HEK293 (cell line): Measurements from ENCODE around the gene ARHGAP33.

ENCODE experiments used
- CTCF ChIA-PET: fragments of 350-600 bp; formaldehyde crosslinking; extraction: SDS; loops from one replicate; lab custom pipeline; 2021; ENCODE audit warnings: antibody characterized with exemption; lab: Yijun Ruan, JAX
- POLR2A ChIA-PET: fragments of 300-600 bp; formaldehyde crosslinking; extraction: SDS; loops from one replicate; lab custom pipeline; 2020; ENCODE audit warnings: antibody characterized with exemption, inconsistent platforms; lab: Yijun Ruan, JAX
- H3K27ac ChIP-seq: fragments of 200-500 bp; sonication (Bioruptor generic); 2 replicates; pipeline ENCODE4 v1.5.1; 2014; ENCODE audit warnings: low read depth, low read length, control low read depth, inconsistent platforms; ENCODE audit errors: extremely low read depth
- H3K36me3 ChIP-seq, 2 experiments: fragments of 200-500 bp in 1 of 2; sonication (Bioruptor generic) in 1 of 2; 1 replicate in 1 of 2; 2 replicates in 1 of 2; pipeline ENCODE4 v1.5.1; 2014 to 2017; ENCODE audit warnings: inconsistent platforms in 2 of 2, low read length in 2 of 2; ENCODE audit not compliant: control insufficient read depth in 2 of 2, insufficient read depth in 1 of 2
- H3K4me1 ChIP-seq: fragments of 200-500 bp; sonication (Bioruptor generic); 2 replicates; pipeline ENCODE4 v1.5.1; 2014; ENCODE audit warnings: mild to moderate bottlenecking, low read length, inconsistent platforms; ENCODE audit not compliant: control insufficient read depth, insufficient read depth
- H3K4me3 ChIP-seq: 2 replicates; pipeline ENCODE4 v1.5.1; 2011; ENCODE audit warnings: low read depth, mild to moderate bottlenecking, control low read depth, low read length, moderate library complexity
- H3K9me3 ChIP-seq: fragments of 200-500 bp; sonication (Bioruptor generic); 2 replicates; pipeline ENCODE4 v1.5.1; 2014; ENCODE audit warnings: low read depth, low read length, inconsistent platforms; ENCODE audit not compliant: control insufficient read depth, insufficient read depth
- SCRT2 ChIP-seq: fragments of 450-650 bp; formaldehyde crosslinking; IDR thresholded peaks from 2 replicates; pipeline ENCODE4 v1.5.1; 2016; ENCODE audit warnings: missing biosample characterization, missing genetic modification characterization
- SP2 ChIP-seq: fragments of 450-650 bp; formaldehyde crosslinking; IDR thresholded peaks from 2 replicates; pipeline ENCODE4 v1.5.1; 2016; ENCODE audit warnings: missing biosample characterization, missing genetic modification characterization
- ZBTB20 ChIP-seq: fragments of 450-650 bp; formaldehyde crosslinking; IDR thresholded peaks from 2 replicates; pipeline ENCODE4 v1.5.1; 2016; ENCODE audit warnings: missing biosample characterization, missing genetic modification characterization
- ZBTB48 ChIP-seq: fragments of 450-650 bp; formaldehyde crosslinking; IDR thresholded peaks from 2 replicates; pipeline ENCODE4 v1.5.1; 2016; ENCODE audit warnings: missing biosample characterization, missing genetic modification characterization
- ZIC2 ChIP-seq: fragments of 450-650 bp; formaldehyde crosslinking; IDR thresholded peaks from 2 replicates; pipeline ENCODE4 v1.5.1; 2016; ENCODE audit warnings: missing biosample characterization, missing genetic modification characterization
- ZNF157 ChIP-seq: fragments of 450-650 bp; formaldehyde crosslinking; IDR thresholded peaks from 2 replicates; pipeline ENCODE4 v1.5.1; 2016; ENCODE audit warnings: missing biosample characterization, missing genetic modification characterization
- ZNF174 ChIP-seq: fragments of 450-650 bp; formaldehyde crosslinking; IDR thresholded peaks from 2 replicates; pipeline ENCODE4 v1.5.0; 2017; ENCODE audit warnings: missing biosample characterization, mild to moderate bottlenecking, missing genetic modification characterization
- ZNF19 ChIP-seq: fragments of 450-650 bp; formaldehyde crosslinking; IDR thresholded peaks from 2 replicates; pipeline ENCODE4; 2016; ENCODE audit warnings: missing biosample characterization, missing genetic modification characterization, low read depth
- ZNF2 ChIP-seq: fragments of 450-650 bp; formaldehyde crosslinking; IDR thresholded peaks from 2 replicates; pipeline ENCODE4 v1.5.1; 2016; ENCODE audit warnings: missing biosample characterization, missing genetic modification characterization
- ZNF335 ChIP-seq: fragments of 450-650 bp; formaldehyde crosslinking; conservative IDR thresholded peaks from 2 replicates; pipeline ENCODE4 v1.5.1; 2016; ENCODE audit warnings: missing biosample characterization, missing genetic modification characterization
- ZNF416 ChIP-seq: fragments of 450-650 bp; formaldehyde crosslinking; IDR thresholded peaks from 2 replicates; pipeline ENCODE4 v1.5.1; 2016; ENCODE audit warnings: missing biosample characterization, missing genetic modification characterization
- ZNF423 ChIP-seq: fragments of 450-650 bp; formaldehyde crosslinking; IDR thresholded peaks from 2 replicates; pipeline ENCODE4 v1.5.1; 2016; ENCODE audit warnings: missing biosample characterization, missing genetic modification characterization
- ZNF488 ChIP-seq: fragments of 450-650 bp; formaldehyde crosslinking; IDR thresholded peaks from 2 replicates; pipeline ENCODE4 v1.5.1; 2016; ENCODE audit warnings: missing biosample characterization, missing genetic modification characterization
- ZNF560 ChIP-seq: fragments of 450-650 bp; formaldehyde crosslinking; IDR thresholded peaks from 2 replicates; pipeline ENCODE4 v1.5.1; 2017; ENCODE audit warnings: missing biosample characterization, missing genetic modification characterization, borderline replicate concordance
- TF ChIP-seq, protein P1 (sequence below): fragments of 450-650 bp; formaldehyde crosslinking; IDR thresholded peaks from 2 replicates; pipeline ENCODE4 v1.5.1; 2016; ENCODE audit warnings: missing biosample characterization, missing genetic modification characterization
- TF ChIP-seq, protein P2 (sequence below): fragments of 450-650 bp; formaldehyde crosslinking; optimal IDR thresholded peaks from 2 replicates; pipeline ENCODE3; 2016; ENCODE audit warnings: missing biosample characterization, mild to moderate bottlenecking, missing genetic modification characterization
- TF ChIP-seq, protein P3 (sequence below): fragments of 450-650 bp; formaldehyde crosslinking; IDR thresholded peaks from 2 replicates; pipeline ENCODE4 v1.5.0; 2017; ENCODE audit warnings: missing biosample characterization, missing genetic modification characterization, borderline replicate concordance
- TF ChIP-seq, protein P4 (sequence below): fragments of 450-650 bp; formaldehyde crosslinking; conservative IDR thresholded peaks from 2 replicates; pipeline ENCODE4 v1.5.1; 2016; ENCODE audit warnings: low read depth, missing biosample characterization, missing genetic modification characterization
- TF ChIP-seq, protein P5 (sequence below): fragments of 450-650 bp; IDR thresholded peaks from 2 replicates; pipeline ENCODE4 v1.5.1; 2018; ENCODE audit warnings: missing biosample characterization, mild to moderate bottlenecking, missing genetic modification characterization

ARHGAP33 gene

DNA sequence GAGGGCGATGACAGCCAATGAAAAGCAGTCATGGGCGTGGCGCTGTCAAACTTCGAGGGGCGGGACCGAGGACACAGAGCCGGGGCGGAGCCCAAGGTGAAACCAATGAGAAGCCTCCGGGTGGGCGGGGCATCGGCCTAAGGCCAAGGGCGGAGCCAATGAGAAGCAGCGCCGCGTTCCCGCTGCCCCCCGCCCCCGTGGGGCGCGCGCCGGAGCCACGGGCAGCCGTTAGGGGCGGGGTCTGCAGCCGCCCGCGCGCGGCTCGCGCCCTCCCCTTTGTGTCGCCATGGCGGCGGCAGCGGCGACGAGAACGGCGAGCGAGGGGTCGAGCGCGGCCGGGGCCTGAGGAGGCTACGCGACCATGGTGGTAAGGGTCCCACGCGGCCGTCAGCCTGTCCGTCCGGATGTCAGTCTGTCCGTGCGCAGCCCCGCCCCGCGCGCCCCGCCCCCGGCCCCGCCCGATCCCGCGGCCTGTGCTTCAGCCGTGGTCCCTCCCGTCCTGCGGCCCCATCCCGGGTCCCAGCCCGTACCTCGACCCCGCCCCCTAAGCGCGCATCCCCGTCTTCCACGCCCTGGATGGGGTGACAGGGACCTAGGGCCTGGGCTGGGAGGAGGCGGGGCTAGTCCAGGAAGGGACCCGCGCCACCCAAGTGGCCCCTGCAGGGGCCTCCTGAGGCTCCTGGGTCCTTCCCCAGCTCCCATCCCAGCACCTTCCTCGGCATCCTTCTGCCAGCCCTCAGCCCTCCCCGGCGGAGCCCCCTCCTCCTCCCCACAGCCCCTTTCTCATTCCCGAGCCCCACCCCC, at the start of gene ARHGAP33 (continued):
- TF ChIP-seq SP2 (peak; percentile 99), ZNF416 (tag by site-specific recombination) (no peak), ZBTB48 (tag by site-specific recombination) (peak; percentile 79), ZNF2 (tag by site-specific recombination) (no peak), ZBTB20 (tag by site-specific recombination) (peak; percentile 22; the same call in 1 of the 2 replicates)
- TF ChIP-seq, protein P1, sequence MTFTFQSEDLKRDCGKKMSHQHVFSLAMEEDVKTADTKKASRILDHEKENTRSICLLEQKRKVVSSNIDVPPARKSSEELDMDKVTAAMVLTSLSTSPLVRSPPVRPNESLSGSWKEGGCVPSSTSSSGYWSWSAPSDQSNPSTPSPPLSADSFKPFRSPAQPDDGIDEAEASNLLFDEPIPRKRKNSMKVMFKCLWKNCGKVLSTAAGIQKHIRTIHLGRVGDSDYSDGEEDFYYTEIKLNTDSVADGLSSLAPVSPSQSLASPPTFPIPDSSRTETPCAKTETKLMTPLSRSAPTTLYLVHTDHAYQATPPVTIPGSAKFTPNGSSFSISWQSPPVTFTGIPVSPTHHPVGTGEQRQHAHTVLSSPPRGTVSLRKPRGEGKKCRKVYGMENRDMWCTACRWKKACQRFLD = 0 out of 2 replicates have a peak, but pooled peaks have one; percentile 11
- TF ChIP-seq, protein P2, sequence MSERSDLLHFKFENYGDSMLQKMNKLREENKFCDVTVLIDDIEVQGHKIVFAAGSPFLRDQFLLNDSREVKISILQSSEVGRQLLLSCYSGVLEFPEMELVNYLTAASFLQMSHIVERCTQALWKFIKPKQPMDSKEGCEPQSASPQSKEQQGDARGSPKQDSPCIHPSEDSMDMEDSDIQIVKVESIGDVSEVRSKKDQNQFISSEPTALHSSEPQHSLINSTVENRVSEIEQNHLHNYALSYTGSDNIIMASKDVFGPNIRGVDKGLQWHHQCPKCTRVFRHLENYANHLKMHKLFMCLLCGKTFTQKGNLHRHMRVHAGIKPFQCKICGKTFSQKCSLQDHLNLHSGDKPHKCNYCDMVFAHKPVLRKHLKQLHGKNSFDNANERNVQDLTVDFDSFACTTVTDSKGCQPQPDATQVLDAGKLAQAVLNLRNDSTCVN (tag by site-specific recombination) = peak; percentile 86
- TF ChIP-seq, protein P3, sequence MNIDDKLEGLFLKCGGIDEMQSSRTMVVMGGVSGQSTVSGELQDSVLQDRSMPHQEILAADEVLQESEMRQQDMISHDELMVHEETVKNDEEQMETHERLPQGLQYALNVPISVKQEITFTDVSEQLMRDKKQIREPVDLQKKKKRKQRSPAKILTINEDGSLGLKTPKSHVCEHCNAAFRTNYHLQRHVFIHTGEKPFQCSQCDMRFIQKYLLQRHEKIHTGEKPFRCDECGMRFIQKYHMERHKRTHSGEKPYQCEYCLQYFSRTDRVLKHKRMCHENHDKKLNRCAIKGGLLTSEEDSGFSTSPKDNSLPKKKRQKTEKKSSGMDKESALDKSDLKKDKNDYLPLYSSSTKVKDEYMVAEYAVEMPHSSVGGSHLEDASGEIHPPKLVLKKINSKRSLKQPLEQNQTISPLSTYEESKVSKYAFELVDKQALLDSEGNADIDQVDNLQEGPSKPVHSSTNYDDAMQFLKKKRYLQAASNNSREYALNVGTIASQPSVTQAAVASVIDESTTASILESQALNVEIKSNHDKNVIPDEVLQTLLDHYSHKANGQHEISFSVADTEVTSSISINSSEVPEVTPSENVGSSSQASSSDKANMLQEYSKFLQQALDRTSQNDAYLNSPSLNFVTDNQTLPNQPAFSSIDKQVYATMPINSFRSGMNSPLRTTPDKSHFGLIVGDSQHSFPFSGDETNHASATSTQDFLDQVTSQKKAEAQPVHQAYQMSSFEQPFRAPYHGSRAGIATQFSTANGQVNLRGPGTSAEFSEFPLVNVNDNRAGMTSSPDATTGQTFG (tag by site-specific recombination) = no peak

GRCh38 chr19:35727053-35727955, 48.1 kb upstream of the ARHGAP33 start:
- POLR2A ChIA-PET = interaction anchor here (0.6 to 13.6 kb wide), 7 partner anchors 9 to 83 kb away, joined by 3 to 204 read pairs (median 5); partner anchors contain the start of genes LIN37, PSENEN and U2AF1L4
- TF ChIP-seq, protein P4, sequence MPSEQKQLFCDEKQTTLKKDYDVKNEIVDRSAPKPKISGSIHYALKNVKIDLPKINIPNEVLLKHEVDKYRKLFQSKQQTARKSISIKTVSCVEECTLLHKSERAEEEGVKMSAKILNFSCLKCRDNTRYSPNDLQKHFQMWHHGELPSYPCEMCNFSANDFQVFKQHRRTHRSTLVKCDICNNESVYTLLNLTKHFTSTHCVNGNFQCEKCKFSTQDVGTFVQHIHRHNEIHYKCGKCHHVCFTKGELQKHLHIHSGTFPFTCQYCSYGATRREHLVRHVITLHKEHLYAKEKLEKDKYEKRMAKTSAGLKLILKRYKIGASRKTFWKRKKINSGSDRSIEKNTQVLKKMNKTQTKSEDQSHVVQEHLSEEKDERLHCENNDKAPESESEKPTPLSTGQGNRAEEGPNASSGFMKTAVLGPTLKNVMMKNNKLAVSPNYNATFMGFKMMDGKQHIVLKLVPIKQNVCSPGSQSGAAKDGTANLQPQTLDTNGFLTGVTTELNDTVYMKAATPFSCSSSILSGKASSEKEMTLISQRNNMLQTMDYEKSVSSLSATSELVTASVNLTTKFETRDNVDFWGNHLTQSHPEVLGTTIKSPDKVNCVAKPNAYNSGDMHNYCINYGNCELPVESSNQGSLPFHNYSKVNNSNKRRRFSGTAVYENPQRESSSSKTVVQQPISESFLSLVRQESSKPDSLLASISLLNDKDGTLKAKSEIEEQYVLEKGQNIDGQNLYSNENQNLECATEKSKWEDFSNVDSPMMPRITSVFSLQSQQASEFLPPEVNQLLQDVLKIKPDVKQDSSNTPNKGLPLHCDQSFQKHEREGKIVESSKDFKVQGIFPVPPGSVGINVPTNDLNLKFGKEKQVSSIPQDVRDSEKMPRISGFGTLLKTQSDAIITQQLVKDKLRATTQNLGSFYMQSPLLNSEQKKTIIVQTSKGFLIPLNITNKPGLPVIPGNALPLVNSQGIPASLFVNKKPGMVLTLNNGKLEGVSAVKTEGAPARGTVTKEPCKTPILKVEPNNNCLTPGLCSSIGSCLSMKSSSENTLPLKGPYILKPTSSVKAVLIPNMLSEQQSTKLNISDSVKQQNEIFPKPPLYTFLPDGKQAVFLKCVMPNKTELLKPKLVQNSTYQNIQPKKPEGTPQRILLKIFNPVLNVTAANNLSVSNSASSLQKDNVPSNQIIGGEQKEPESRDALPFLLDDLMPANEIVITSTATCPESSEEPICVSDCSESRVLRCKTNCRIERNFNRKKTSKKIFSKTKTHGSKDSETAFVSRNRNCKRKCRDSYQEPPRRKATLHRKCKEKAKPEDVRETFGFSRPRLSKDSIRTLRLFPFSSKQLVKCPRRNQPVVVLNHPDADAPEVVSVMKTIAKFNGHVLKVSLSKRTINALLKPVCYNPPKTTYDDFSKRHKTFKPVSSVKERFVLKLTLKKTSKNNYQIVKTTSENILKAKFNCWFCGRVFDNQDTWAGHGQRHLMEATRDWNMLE = no peak
- TF ChIP-seq, protein P5, sequence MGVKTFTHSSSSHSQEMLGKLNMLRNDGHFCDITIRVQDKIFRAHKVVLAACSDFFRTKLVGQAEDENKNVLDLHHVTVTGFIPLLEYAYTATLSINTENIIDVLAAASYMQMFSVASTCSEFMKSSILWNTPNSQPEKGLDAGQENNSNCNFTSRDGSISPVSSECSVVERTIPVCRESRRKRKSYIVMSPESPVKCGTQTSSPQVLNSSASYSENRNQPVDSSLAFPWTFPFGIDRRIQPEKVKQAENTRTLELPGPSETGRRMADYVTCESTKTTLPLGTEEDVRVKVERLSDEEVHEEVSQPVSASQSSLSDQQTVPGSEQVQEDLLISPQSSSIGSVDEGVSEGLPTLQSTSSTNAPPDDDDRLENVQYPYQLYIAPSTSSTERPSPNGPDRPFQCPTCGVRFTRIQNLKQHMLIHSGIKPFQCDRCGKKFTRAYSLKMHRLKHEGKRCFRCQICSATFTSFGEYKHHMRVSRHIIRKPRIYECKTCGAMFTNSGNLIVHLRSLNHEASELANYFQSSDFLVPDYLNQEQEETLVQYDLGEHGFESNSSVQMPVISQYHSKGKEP (tag by site-specific recombination) = no peak
- TF ChIP-seq ZNF423 (tag by site-specific recombination) (no peak), ZNF335 (tag by site-specific recombination) (no peak), SCRT2 (tag by site-specific recombination) (no peak), ZIC2 (tag by site-specific recombination) (no peak), ZNF488 (tag by site-specific recombination) (no peak), ZNF19 (tag by site-specific recombination) (no peak), ZNF174 (tag by site-specific recombination) (no peak), ZNF560 (no peak), ZNF157 (tag by site-specific recombination) (no peak)

More at GRCh38 chr19:35727053-35727955, 48.1 kb upstream of the ARHGAP33 start:
- peaks cover 100% of the 10 kb centered on the region in 2 experiments for H3K36me3 ChIP-seq
- no peaks in the 10 kb centered on the region for H3K4me1 ChIP-seq
- CTCF ChIA-PET = interaction anchor here (0.9 to 1.9 kb wide), 4 partner anchors 9 to 217 kb away, joined by 3 to 7 read pairs (median 4); no protein-coding TSS in a partner anchor
- no peaks in the 10 kb centered on the region for H3K9me3 ChIP-seq
- peak overlapping the region; percentile 31; the same call in 1 of the 2 replicates for H3K27ac ChIP-seq
- H3K4me3 ChIP-seq = no peak overlapping the region
